Nephron progenitor cell (in vitro differentiated cells): ENCODE measurements around the gene CT45A9.
"Not testable (repeated sequence)": the region's sequence is repeated elsewhere in the genome, so short reads cannot be mapped to it uniquely, and the experiment has no call there.

Source experiments
- DNase-seq: peaks from one replicate; pipeline ENCODE4 v3.0.0; 2021
- H3K27ac Mint-ChIP-seq: 2 replicates; pipeline ENCODE4 v1.8.0; 2021; ENCODE audit warnings: mild to moderate bottlenecking, moderate library complexity, mixed read lengths
- H3K27me3 Mint-ChIP-seq: 2 replicates; pipeline ENCODE4 v1.8.0; 2021; ENCODE audit warnings: mild to moderate bottlenecking, low read depth, mixed read lengths; ENCODE audit not compliant: poor library complexity
- H3K36me3 Mint-ChIP-seq: 2 replicates; pipeline ENCODE4 v1.8.0; 2021; ENCODE audit warnings: low read depth, mixed read lengths
- H3K4me1 Mint-ChIP-seq: 2 replicates; pipeline ENCODE4 v1.8.0; 2021; ENCODE audit warnings: mixed read lengths
- H3K4me3 Mint-ChIP-seq: 2 replicates; pipeline ENCODE4 v1.8.0; 2021; ENCODE audit warnings: mild to moderate bottlenecking, moderate library complexity, mixed read lengths
- H3K9me3 Mint-ChIP-seq: 2 replicates; pipeline ENCODE4 v1.8.0; 2021; ENCODE audit warnings: mild to moderate bottlenecking, moderate library complexity, mixed read lengths
- TF ChIP-seq, protein P1 (sequence below): fragments of 200-600 bp; sonication (generic); IDR thresholded peaks from 2 replicates; pipeline ENCODE4 v1.5.0; 2021; ENCODE audit warnings: antibody characterized with exemption

Gene CT45A9, protein sequence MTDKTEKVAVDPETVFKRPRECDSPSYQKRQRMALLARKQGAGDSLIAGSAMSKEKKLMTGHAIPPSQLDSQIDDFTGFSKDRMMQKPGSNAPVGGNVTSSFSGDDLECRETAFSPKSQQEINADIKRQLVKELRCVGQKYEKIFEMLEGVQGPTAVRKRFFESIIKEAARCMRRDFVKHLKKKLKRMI

DNA sequence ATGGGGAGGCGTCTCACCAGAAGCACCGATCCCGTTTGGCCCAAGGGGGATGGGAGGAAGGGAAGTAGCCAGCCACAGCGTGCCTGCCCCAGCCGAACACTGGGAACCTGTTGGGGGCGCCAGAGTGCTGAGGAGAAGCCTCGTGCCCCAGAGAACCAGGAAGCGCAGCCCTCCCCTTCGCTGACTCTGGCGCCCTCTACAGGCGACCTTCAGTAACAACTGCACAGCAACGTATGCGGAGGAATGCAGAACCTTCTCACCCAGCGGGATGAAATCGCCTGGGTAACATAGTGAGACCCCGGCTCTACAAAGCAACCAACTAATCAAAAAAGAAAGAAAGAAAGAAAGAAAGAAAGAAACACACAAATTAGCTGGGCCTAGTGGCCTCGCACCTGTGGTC, at the start of gene CT45A9:
Gene CT45A9, minus strand, starts transcription at position 101 of the 400 bp plus-strand sequence. CDS start 3,751 bp downstream, outside the sequence.
- not testable (repeated sequence) for H3K4me3 Mint-ChIP-seq, H3K36me3 Mint-ChIP-seq, H3K4me1 Mint-ChIP-seq, H3K9me3 Mint-ChIP-seq, H3K27me3 Mint-ChIP-seq, DNase-seq, H3K27ac Mint-ChIP-seq

DNA sequence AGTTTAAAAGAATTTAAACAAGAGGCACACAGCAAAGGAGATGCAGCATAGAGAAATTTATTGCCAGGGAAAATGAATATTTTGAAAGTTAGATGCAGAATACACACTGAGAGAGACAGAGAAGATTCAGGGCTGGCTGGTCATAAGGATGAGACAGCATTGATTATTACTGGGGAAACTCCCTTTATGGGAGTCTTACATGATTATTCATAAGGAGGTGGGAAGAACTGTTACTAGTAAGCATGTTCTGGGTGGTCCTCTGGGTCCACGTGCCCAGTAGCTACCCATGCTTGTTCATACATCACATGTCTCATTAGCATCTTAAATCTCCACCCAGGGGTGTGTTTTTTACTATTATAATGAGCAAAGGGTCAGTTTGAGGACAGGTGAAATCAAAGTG, 48.9 kb upstream of the CT45A9 start:
- not testable (repeated sequence) for H3K4me3 Mint-ChIP-seq, H3K4me1 Mint-ChIP-seq, H3K36me3 Mint-ChIP-seq, DNase-seq, H3K27ac Mint-ChIP-seq, H3K27me3 Mint-ChIP-seq
- peaks cover 65% of the 10 kb centered on the region for H3K9me3 Mint-ChIP-seq

DNA sequence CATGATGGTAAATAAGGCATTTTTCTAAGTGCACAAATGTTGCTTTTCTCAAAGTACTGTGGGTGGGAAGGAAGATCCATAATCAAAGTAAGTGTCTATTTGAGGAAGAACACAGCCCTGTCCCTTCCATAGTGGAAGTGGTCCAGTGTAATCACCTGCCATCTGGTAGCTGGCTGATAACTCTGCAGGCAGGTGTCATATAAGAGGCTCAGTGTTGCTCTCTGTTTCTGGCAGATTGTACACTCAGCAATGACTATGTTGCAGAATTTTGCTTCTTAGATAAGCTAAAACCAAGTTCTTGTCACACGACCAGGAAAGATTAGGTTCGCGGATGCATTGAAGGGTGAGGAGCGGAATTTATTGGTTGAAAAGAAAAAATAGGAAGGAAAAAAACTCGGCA, 42.8 kb upstream of the CT45A9 start:
- Mint-ChIP-seq H3K27ac (no peak overlapping the region), H3K9me3 (peaks cover 72% of the 10 kb centered on the region), H3K4me3 (no peak overlapping the region), H3K27me3 (peaks cover 4% of the 10 kb centered on the region), H3K4me1 (no peaks in the 10 kb centered on the region), H3K36me3 (no peaks in the 10 kb centered on the region)
- no peak for DNase-seq
- TF ChIP-seq, protein P1, sequence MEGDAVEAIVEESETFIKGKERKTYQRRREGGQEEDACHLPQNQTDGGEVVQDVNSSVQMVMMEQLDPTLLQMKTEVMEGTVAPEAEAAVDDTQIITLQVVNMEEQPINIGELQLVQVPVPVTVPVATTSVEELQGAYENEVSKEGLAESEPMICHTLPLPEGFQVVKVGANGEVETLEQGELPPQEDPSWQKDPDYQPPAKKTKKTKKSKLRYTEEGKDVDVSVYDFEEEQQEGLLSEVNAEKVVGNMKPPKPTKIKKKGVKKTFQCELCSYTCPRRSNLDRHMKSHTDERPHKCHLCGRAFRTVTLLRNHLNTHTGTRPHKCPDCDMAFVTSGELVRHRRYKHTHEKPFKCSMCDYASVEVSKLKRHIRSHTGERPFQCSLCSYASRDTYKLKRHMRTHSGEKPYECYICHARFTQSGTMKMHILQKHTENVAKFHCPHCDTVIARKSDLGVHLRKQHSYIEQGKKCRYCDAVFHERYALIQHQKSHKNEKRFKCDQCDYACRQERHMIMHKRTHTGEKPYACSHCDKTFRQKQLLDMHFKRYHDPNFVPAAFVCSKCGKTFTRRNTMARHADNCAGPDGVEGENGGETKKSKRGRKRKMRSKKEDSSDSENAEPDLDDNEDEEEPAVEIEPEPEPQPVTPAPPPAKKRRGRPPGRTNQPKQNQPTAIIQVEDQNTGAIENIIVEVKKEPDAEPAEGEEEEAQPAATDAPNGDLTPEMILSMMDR, result no peak

- TF ChIP-seq, protein P1, result no peak
- Mint-ChIP-seq H3K4me3 (no peak overlapping the region), H3K4me1 (no peaks in the 10 kb centered on the region), H3K27me3 (no peaks in the 10 kb centered on the region), H3K9me3 (peaks cover 75% of the 10 kb centered on the region), H3K36me3 (no peaks in the 10 kb centered on the region), H3K27ac (no peak overlapping the region)
- no peak for DNase-seq
Measured at GRCh38 chrX:135910251-135910650, 38.6 kb upstream of the CT45A9 start.

DNA sequence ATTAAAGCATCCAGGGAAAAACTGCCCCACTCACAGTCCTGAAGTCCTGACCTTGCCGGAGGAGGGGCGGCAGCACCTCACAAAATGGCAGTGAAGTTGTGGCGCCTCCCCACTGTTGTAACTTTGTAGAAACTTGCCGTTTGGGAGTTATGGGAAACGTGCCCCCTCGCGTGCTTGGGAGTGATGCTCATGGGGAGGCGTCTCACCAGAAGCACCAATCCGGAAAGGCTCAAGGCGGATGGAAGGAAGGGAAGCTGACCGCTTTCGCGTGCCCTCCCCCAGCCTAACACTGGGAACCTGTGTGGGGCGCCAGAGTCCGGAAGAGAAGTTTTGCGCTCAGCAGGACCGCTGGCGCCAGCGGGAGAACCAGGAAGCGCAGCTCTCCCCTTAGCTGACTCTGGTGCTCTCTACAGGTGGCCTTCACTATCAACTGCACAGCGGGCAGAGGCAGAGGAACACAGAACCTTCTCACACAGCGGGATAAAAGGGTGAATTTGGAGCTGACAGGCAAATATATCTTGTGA, 21.7 kb upstream of the CT45A9 start, which contains the start of the genes CT45A10 and SAGE1:
Gene CT45A10, minus strand, starts transcription at position 151 of the 524 bp plus-strand sequence. CDS start 8,100 bp downstream, outside the sequence.
Gene SAGE1, plus strand, starts transcription at position 423 of the 524 bp plus-strand sequence. CDS start 2,527 bp downstream, outside the sequence.
- Mint-ChIP-seq H3K4me1 (no peaks in the 10 kb centered on the region), H3K27ac (no peak within 1 kb of the TSS)

GRCh38 chrX:135892781-135893180, 21.2 kb upstream of the CT45A9 start:
- no peak for DNase-seq
- Mint-ChIP-seq H3K36me3 (peaks cover 6% of the 10 kb centered on the region), H3K27ac (no peak overlapping the region), H3K9me3 (peaks cover 65% of the 10 kb centered on the region), H3K27me3 (peaks cover 4% of the 10 kb centered on the region), H3K4me3 (no peak overlapping the region), H3K4me1 (no peaks in the 10 kb centered on the region)
- TF ChIP-seq, protein P1, result no peak

More for the DNA sequence above, 21.7 kb upstream of the CT45A9 start, which contains the start of the genes CT45A10 and SAGE1:
- Mint-ChIP-seq H3K9me3 (peaks cover 71% of the 10 kb centered on the region), H3K27me3 (peaks cover 4% of the 10 kb centered on the region), H3K4me3 (no peak within 1 kb of the TSS), H3K36me3 (peaks cover 6% of the 10 kb centered on the region)
- TF ChIP-seq, protein P1, result no peak
- DNase-seq, result no peak
